Measurements from ENCODE around the gene GPX7. TPM values are rescaled to one million over a fixed set of nuclear protein-coding genes. Genes with fewer than 3 reads are reported as not detected.
A peak's percentile ranks its signal among the peaks of the same experiment; 100 is the strongest.

The GPX7 gene
- total RNA-seq, 2 donors from 2014 or later, result 14.0 to 20.5 TPM

DNA sequence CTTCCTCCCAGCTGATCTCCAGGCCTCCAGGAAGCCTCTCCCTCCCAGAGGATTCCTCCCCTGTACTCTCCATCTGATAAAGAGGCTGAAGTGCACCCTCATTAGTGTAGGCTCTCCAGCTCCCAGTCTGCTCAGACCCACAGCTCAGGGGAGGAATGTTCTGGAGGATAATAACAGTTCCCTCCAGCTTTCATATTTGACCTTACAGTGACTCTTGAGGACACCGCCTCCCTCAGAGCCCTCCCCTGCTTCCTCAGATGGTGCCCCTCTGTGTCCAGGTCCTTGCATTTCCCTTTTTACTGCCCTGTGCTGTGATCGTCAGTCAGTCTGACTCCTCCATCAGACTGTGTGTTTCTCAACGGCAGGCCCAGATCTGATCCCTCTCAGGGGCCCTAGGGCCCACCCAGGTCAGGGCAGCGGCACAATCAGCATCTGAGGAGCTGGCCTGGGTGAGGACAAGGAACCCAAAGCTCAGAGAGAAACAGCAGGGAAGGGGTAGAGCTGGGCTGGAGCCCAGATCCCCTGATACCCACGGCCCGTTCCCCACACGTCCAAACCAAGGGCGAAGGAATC, 29.7 kb downstream of the GPX7 start:
- Mint-ChIP-seq H3K27me3 (no peaks in the 10 kb centered on the region), H3K4me1 (peaks cover 21% of the 10 kb centered on the region), H3K9me3 (no peaks in the 10 kb centered on the region), H3K4me3 (peak overlapping the region; percentile 78), H3K36me3 (ENCODE audit: low read depth) (peaks cover 7% of the 10 kb centered on the region), H3K27ac (peak overlapping the region; percentile 86)
- no peak for ATAC-seq (replicated peaks)

DNA sequence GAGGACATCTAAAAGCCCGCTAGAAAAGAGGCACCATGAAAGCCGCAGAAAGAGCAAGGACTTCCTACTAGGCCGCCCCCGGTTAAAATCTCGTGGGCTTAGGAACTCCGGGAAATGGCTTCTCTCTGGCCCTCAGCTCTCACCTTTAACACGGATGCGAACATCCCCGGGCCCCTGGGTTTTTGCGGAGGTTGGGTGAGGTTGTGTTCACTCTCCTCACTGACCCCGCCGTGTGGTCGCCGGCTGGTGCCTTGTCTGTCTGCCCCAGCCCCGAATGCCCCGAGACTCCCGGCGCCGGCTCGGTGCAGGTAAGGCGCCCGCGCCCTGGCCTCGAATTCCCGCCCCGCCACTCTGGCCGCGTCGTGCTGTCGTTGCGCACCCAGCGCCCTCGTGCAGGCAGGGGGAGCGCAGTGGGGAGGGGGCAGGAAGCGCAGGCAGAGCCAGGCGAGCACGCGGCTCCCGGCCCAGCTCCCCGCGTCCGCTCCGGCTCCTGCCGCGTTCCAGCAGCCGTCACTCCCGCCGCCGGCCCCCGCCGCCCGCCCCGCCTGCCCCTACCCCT, 30.6 kb downstream of the GPX7 start, which contains the start of gene SHISAL2A:
Gene SHISAL2A, plus strand, starts transcription at position 437 of the 559 bp plus-strand sequence. CDS start 326 bp downstream, outside the sequence.
- Mint-ChIP-seq H3K9me3 (no peaks in the 10 kb centered on the region), H3K4me1 (peaks cover 30% of the 10 kb centered on the region), H3K4me3 (peak within 1 kb of the TSS; percentile 78), H3K36me3 (ENCODE audit: low read depth) (peaks cover 7% of the 10 kb centered on the region), H3K27me3 (no peaks in the 10 kb centered on the region), H3K27ac (peak within 1 kb of the TSS; percentile 86)
- peak; percentile 33 for ATAC-seq (replicated peaks)

DNA sequence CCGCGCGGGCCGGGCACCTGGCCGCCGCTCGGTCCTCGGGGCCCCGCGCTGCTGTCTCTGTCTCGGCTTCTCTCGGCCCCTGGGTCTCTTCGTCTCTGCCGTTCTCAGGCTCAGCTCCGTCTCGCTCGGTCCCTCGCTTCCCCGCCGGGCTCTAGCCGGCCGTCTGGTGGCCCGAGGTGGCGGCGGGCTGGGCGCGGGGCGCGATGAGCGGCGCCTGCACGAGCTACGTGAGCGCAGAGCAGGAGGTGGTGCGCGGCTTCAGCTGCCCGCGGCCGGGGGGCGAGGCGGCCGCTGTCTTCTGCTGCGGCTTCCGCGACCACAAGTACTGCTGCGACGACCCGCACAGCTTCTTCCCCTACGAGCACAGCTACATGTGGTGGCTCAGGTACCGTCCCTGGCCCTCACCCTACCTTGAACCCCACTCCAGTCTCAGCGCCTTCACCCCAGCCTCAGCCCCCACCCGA, 31.2 kb downstream of the GPX7 start:
- Mint-ChIP-seq H3K27me3 (no peaks in the 10 kb centered on the region), H3K4me3 (peak overlapping the region; percentile 78), H3K4me1 (peaks cover 33% of the 10 kb centered on the region), H3K9me3 (no peaks in the 10 kb centered on the region), H3K36me3 (ENCODE audit: low read depth) (peaks cover 7% of the 10 kb centered on the region), H3K27ac (peak overlapping the region; percentile 83)
- peak; percentile 10 for ATAC-seq (replicated peaks)

DNA sequence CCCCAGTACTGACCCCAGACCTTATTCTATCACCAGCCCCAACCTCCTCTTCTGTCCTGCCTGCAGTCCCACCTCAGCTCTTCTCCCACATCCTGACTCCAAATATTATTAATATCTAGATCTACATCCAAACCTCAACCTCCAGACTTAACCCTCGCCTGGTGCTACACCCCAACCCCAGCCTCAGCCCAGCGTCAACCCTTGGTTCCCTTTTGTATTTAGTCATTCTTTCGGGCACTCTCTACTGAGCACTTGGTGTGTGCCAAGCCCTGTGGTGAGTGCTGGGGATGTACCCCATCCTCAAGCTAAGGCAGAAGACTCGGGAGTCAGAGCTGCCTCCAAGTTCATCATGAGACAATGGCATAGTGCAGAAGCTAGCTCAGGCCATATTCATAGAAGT, 31.9 kb downstream of the GPX7 start:
- H3K27me3 Mint-ChIP-seq, result no peaks in the 10 kb centered on the region
- H3K4me1 Mint-ChIP-seq, result peaks cover 37% of the 10 kb centered on the region
- H3K27ac Mint-ChIP-seq, result peak overlapping the region; percentile 83
- ATAC-seq (replicated peaks), result peak; percentile 68
- peaks cover 7% of the 10 kb centered on the region for H3K36me3 Mint-ChIP-seq (ENCODE audit: low read depth)
- no peaks in the 10 kb centered on the region for H3K9me3 Mint-ChIP-seq
- H3K4me3 Mint-ChIP-seq, result peak overlapping the region; percentile 78

DNA sequence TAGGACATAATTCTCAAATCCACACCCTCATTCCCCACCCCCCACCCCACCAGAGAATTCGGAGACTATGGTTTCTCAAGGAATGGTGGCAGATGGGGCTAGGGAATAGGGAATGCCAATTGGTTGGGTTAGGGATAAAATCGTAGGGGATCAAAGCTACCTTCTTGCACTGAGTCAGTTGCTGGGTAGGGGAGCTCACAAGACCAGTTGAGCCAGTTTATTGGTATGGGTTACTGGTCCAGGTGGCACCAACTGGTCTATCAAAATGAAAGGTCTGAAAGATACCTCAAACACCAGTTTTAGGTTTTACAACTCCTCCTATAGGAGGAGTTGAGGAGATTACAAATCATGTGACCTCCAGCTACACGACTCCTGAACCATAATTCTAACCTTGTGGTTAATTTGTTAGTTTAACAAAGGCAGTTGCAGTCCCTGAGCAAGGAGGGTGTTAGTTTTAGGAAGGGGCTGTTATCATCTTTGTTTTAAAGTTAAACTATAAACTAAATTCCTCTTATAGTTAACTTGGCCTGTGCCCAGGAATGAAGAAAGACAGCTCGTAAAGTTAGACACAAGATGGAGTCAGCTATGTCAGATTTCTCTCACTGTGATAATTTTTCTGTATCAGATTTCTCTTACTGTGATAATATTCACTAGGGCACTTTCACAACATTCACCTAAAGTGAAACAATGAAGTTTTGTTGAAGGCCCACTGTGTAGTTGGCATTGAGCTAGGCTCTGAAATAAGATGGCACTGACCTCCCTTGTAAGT, 33.3 kb downstream of the GPX7 start:
- ATAC-seq (replicated peaks), result no peak
- H3K4me1 Mint-ChIP-seq, result peaks cover 41% of the 10 kb centered on the region
- no peaks in the 10 kb centered on the region for H3K9me3 Mint-ChIP-seq
- peak overlapping the region; percentile 87 for H3K27ac Mint-ChIP-seq
- H3K4me3 Mint-ChIP-seq, result peak overlapping the region; percentile 78
- no peaks in the 10 kb centered on the region for H3K27me3 Mint-ChIP-seq
- peaks cover 7% of the 10 kb centered on the region for H3K36me3 Mint-ChIP-seq (ENCODE audit: low read depth)

DNA sequence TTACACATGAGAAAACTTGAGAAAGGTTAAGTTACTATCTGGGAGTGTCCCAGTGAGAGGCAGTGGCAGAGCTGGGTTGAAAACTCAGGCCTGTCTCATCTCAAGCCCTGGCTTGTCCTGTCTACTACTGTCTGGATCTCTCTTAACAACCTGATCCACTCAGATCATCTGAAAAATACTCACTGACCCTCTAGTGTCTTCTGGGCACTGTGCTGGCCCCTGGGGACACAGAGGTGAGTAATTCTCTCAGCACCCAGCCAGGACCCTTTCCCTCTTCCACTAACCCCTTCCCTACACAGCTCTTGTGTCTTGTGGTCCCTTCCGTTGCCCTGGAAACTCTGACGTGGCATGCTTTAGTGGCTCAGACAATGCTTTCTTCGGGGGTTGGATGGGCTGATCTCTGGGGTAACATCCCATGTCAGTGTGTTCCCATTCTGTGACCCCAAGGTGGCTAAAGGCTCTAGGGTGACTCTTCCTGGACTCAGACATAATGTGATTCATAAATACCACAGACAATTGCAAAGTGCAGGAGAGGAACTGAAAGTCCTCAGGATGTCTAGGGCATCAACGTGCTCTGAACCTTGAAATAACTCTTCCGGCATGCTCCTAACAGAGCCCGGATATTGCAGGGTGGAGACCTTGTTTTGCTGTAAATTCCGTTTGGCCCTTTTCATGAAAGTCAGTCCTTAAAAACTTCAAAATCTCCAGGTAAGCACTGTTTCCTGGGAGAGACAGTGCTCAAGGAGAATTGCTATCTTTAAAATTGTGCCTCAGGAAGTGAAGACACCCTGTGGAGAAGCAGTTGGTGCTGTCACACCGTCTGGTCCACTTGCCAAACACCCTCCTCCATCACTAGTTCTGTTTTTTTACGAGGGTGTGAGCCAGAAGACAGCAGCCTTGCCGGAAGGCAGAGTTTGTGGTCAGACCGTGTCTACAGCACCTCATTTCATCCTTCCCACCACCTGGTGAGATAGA, 34.8 kb downstream of the GPX7 start:
- Mint-ChIP-seq H3K4me3 (peak overlapping the region; percentile 85), H3K36me3 (ENCODE audit: low read depth) (peaks cover 7% of the 10 kb centered on the region), H3K27ac (peak overlapping the region; percentile 98), H3K4me1 (peaks cover 48% of the 10 kb centered on the region), H3K9me3 (no peaks in the 10 kb centered on the region), H3K27me3 (no peaks in the 10 kb centered on the region)
- peak; percentile 57 for ATAC-seq (replicated peaks)

DNA sequence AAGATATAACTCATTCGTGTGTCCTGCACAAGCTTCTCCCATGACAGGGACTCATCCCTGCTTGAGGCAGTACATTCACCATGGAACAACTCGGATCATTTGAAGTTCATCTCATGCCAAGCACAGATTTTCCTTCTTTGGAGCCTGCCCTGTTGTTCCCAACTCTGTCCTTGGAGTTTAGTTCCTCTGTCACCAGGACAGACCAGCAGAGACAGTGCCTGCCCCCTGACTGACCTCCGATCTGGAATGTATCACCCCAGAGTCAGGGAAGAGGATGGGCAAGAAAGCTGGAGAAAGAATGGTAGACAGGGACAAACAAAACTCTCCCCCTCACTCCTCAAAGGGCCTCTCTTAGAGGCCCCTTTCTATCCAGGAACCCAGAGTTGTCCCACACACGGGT, 35.8 kb downstream of the GPX7 start:
- Mint-ChIP-seq H3K36me3 (ENCODE audit: low read depth) (peaks cover 13% of the 10 kb centered on the region), H3K27me3 (no peaks in the 10 kb centered on the region), H3K27ac (peak overlapping the region; percentile 98), H3K4me3 (peak overlapping the region; percentile 85), H3K4me1 (peaks cover 52% of the 10 kb centered on the region), H3K9me3 (no peaks in the 10 kb centered on the region)
- ATAC-seq (replicated peaks), result no peak

DNA sequence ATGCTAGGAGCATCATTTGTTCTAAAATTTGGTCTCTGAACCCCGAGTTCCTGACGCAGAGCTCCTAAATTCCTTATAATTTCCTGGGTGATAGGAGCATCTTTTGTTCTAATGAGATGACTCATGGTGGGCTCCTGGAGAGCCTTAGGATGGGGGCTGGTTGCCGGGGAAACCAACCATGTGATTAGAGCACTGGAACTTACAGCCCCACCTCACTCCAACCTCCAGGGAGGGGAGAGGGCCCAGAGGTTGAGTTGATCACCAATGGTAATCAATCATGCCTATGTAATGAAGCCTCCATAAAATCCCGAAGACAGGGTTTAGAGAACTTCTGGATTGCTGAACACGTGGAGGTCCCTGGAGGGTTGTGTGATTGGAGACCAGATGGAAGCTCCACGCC, 38.5 kb downstream of the GPX7 start:
- H3K4me1 Mint-ChIP-seq, result peaks cover 36% of the 10 kb centered on the region
- no peak overlapping the region for H3K4me3 Mint-ChIP-seq
- no peaks in the 10 kb centered on the region for H3K27me3 Mint-ChIP-seq
- H3K27ac Mint-ChIP-seq, result peak overlapping the region; percentile 66
- ATAC-seq (replicated peaks), result no peak
- no peaks in the 10 kb centered on the region for H3K9me3 Mint-ChIP-seq
- H3K36me3 Mint-ChIP-seq (ENCODE audit: low read depth), result peaks cover 22% of the 10 kb centered on the region

DNA sequence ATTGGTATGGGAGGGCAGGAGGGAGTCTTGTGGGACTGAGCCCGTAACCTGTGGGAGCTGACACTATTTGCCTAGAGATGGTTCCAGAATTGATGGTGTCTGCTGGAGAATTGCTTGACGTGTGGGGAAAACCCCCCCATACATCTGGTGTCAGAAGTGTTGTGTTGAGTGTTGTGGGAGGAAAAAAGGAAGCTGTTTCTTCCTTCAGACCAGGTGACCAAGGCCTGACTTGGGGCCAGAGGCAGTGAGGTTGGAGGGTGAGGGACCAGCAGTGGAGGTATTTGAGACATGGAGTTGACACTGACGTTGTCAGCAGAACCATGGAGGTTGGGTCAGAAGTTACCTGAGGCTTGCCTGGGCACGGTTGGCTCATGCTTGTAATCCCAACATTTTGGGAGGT, 39.1 kb downstream of the GPX7 start:
- peaks cover 36% of the 10 kb centered on the region for H3K4me1 Mint-ChIP-seq
- H3K27ac Mint-ChIP-seq, result peak overlapping the region; percentile 66
- no peaks in the 10 kb centered on the region for H3K9me3 Mint-ChIP-seq
- H3K36me3 Mint-ChIP-seq (ENCODE audit: low read depth), result peaks cover 26% of the 10 kb centered on the region
- H3K27me3 Mint-ChIP-seq, result no peaks in the 10 kb centered on the region
- no peak for ATAC-seq (replicated peaks)
- H3K4me3 Mint-ChIP-seq, result peak overlapping the region; percentile 1

DNA sequence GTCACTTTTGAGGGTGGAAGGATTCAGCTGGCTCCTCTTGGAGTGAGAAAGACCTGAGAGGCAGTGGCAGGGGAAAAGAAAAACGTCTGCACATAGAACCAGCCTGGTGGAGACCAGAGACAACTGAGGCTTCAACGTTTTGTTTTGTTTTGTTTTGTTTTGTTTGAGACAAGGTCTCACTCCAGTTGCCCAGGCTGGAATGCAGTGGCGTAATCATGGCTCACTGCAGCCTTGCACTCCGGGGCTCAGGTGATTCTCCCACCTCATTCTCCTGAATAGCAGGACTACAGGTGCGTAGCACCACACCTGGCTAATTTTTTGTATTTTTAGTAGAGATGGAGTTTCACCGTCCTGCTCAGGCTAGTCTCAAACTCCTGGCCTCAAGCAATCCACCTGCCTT, 43.1 kb downstream of the GPX7 start:
- H3K4me1 Mint-ChIP-seq, result peaks cover 12% of the 10 kb centered on the region
- no peak for ATAC-seq (replicated peaks)
- H3K4me3 Mint-ChIP-seq, result no peak overlapping the region
- no peaks in the 10 kb centered on the region for H3K27me3 Mint-ChIP-seq
- no peaks in the 10 kb centered on the region for H3K9me3 Mint-ChIP-seq
- no peak overlapping the region for H3K27ac Mint-ChIP-seq
- H3K36me3 Mint-ChIP-seq (ENCODE audit: low read depth), result peaks cover 50% of the 10 kb centered on the region

DNA sequence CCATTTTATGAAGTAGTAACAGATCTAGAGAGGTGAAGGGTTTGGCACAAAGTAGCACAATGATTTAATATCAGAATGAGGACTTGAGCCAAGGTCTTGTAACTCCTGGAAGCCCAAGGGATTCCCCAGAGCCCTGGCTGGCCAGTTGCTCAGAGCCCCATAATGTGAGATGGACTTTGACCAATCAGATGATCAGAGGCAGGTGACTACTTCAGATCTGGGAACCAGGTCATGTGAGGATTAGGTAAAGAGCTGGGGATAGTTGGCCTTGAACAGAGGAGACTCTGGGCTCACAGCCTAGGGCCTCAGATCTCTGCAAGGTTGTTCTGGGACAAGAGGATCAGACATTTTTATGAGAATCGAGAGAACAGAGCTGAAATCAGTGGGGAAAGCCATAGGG, 49.7 kb downstream of the GPX7 start:
- no peaks in the 10 kb centered on the region for H3K27me3 Mint-ChIP-seq
- no peak overlapping the region for H3K27ac Mint-ChIP-seq
- no peak overlapping the region for H3K4me3 Mint-ChIP-seq
- no peaks in the 10 kb centered on the region for H3K9me3 Mint-ChIP-seq
- ATAC-seq (replicated peaks), result no peak
- peaks cover 33% of the 10 kb centered on the region for H3K36me3 Mint-ChIP-seq (ENCODE audit: low read depth)
- peaks cover 4% of the 10 kb centered on the region for H3K4me1 Mint-ChIP-seq

DNA sequence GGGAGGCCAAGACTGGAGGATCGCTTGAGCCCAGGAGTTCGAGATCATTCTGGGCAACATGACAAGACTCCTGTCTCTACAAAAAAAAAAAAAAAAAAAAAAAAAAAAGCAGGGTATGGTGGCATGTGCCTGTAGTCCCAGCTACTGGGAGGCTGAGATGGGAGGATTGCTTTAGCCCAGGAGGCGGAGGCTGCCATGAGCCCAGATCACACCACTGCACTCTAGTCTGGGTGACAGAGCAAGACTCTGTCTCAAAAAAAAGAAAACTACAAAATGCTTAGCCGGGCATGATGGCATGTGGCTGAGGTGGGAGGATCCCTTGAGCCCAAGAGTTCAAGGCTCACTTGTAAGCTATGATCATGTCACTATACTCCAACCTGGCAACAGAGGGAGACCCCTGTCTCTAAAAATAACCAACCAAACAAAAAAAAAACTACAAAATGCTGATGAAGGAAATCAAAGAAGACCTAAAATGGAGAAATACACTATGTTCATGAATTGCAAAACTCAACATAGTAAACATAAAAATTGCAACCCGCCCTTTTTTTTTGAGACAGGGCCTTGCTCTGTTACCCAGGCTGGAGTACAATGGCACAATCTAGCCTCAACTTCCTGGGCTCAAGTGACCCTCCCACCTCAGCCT, 51.2 kb downstream of the GPX7 start:
- Mint-ChIP-seq H3K4me1 (peaks cover 8% of the 10 kb centered on the region), H3K27me3 (no peaks in the 10 kb centered on the region), H3K27ac (peak overlapping the region; percentile 18), H3K9me3 (no peaks in the 10 kb centered on the region), H3K4me3 (no peak overlapping the region), H3K36me3 (ENCODE audit: low read depth) (peaks cover 25% of the 10 kb centered on the region)
- ATAC-seq (replicated peaks), result no peak

DNA sequence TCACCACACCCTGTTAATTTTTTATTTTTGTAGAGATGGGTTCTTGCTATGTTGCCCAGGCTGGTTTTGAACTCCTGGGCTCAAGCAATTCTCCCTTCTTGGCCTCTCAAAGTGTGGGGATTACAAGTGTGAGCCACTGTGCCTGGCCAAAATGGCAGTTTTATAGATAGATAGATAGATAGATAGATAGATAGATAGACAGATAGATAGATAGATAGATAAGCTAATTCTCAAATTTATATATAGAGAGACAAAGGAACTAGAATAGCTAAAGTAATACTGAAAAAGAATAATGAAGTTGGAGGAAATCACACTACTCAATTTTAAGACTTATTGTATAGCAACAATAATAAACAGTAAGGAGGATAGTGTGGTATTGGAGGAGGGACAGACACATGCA, 51.9 kb downstream of the GPX7 start:
- H3K36me3 Mint-ChIP-seq (ENCODE audit: low read depth), result peaks cover 29% of the 10 kb centered on the region
- ATAC-seq (replicated peaks), result no peak
- peaks cover 9% of the 10 kb centered on the region for H3K4me1 Mint-ChIP-seq
- no peaks in the 10 kb centered on the region for H3K9me3 Mint-ChIP-seq
- H3K27me3 Mint-ChIP-seq, result no peaks in the 10 kb centered on the region
- H3K27ac Mint-ChIP-seq, result peak overlapping the region; percentile 18
- H3K4me3 Mint-ChIP-seq, result no peak overlapping the region

DNA sequence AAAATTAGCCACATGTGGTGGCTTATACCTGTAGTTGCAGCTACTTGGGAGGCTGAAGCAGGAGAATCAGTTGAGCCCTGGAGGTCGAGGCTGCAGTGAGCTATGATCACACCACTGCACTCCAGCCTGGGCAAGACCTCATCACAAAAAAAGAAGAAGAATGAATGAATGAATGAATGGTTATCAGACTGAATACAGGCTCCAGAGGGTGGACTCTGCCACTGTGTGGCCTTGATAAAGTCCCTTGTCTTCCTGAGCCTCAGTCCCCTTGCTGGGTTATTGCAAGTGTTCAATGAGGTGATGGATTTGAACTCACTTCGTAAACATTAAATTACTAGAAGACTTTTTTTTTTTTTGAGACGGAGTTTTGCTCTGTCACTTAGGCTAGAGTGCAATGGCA, 55.5 kb downstream of the GPX7 start:
- peaks cover 23% of the 10 kb centered on the region for H3K36me3 Mint-ChIP-seq (ENCODE audit: low read depth)
- no peak overlapping the region for H3K4me3 Mint-ChIP-seq
- peaks cover 17% of the 10 kb centered on the region for H3K4me1 Mint-ChIP-seq
- peak overlapping the region; percentile 90 for H3K27ac Mint-ChIP-seq
- H3K9me3 Mint-ChIP-seq, result no peaks in the 10 kb centered on the region
- H3K27me3 Mint-ChIP-seq, result no peaks in the 10 kb centered on the region
- ATAC-seq (replicated peaks), result no peak

All from activated T-helper 17 cell treated with anti-CD3 and anti-CD28 coated beads, Interleukin-2, amount 50 U/mL, for 72 hours (primary cell).